ENCODE results near the gene ACP6.

- no peak for TF ChIP-seq CTCF (conservative IDR thresholded peaks at IDR 0.05 in 1 of 2, IDR thresholded peaks at IDR 0.05 in 1 of 2; ENCODE audit: extremely low read depth in 1 of 2, insufficient read depth in 1 of 2, low read depth in 1 of 2, low read length in 2 of 2)
- no peak for TF ChIP-seq EZH2 (IDR thresholded peaks at IDR 0.05; ENCODE audit: borderline replicate concordance, low read length)
Measured at GRCh38 chr1:147683163-147683763, 12.9 kb upstream of the ACP6 start.
